ENCODE results near the gene MISFA. TPM values are rescaled to one million over a fixed set of nuclear protein-coding genes. Genes with fewer than 3 reads are reported as not detected.

MISFA gene
- total and polyA plus RNA-seq, 8 donors: 0.63 to 4.1 (median 1.4) TPM

- TF ChIP-seq, protein P1, sequence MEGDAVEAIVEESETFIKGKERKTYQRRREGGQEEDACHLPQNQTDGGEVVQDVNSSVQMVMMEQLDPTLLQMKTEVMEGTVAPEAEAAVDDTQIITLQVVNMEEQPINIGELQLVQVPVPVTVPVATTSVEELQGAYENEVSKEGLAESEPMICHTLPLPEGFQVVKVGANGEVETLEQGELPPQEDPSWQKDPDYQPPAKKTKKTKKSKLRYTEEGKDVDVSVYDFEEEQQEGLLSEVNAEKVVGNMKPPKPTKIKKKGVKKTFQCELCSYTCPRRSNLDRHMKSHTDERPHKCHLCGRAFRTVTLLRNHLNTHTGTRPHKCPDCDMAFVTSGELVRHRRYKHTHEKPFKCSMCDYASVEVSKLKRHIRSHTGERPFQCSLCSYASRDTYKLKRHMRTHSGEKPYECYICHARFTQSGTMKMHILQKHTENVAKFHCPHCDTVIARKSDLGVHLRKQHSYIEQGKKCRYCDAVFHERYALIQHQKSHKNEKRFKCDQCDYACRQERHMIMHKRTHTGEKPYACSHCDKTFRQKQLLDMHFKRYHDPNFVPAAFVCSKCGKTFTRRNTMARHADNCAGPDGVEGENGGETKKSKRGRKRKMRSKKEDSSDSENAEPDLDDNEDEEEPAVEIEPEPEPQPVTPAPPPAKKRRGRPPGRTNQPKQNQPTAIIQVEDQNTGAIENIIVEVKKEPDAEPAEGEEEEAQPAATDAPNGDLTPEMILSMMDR (IDR thresholded peaks at IDR 0.05): peak; percentile 4 to 56 (median 24)
- FAIRE-seq: no peak
- Histone ChIP-seq H3K4me1 (no peaks in the 10 kb centered on the region), H3K27me3 (no peaks in the 10 kb centered on the region), H3K36me3 (no peaks in the 10 kb centered on the region), H3K4me3 (no peak overlapping the region), H3K27ac (no peak overlapping the region), H3K9me3 (no peaks in the 10 kb centered on the region)
- intact Hi-C loops (cut with DNase I): no loop called here
- peak in 3 of 6 donors; percentile 12 to 48 (median 46) for DNase-seq
- WGBS, 2 donors: 72 to 82% methylated on average over 19 of the region's 19 CpGs
- ATAC-seq: peak; percentile 48 to 89 (median 77)
These were observed 51.4 kb downstream of the MISFA start for GRCh38 chr11:18650859-18651557.

Other genes starting within 250 kb of the MISFA start
- gene LDHA, start 205.2 kb upstream of the MISFA start, total RNA-seq: 100 to 1,000 TPM in 3 of 6 donors, 10 to 100 TPM in 3; 66.2 to 223 (median 116) TPM
- gene LDHA, start 205.2 kb upstream of the MISFA start, polyA plus RNA-seq: 100 to 1,000 TPM in 1 of 2 donors, 10 to 100 TPM in 1; 75.8 to 100 TPM
- under 1 TPM in 2 of 6 donors, not detected in 4; 0.47 to 0.86 TPM for gene LDHC, start 187.5 kb upstream of the MISFA start, total RNA-seq
- 1 to 10 TPM in 1 of 2 donors, under 1 TPM in 1; 0.38 to 1.3 TPM for gene LDHC, start 187.5 kb upstream of the MISFA start, polyA plus RNA-seq
- not detected for gene LDHAL6A, start 143.9 kb upstream of the MISFA start, total RNA-seq
- gene LDHAL6A, start 143.9 kb upstream of the MISFA start, polyA plus RNA-seq: under 1 TPM in 1 of 2 donors, not detected in 1; 0.02 TPM
- gene TSG101, start 72.8 kb upstream of the MISFA start, total RNA-seq: 10 to 100 TPM; 16.9 to 33.7 (median 22.2) TPM
- gene TSG101, start 72.8 kb upstream of the MISFA start, polyA plus RNA-seq: 10 to 100 TPM; 15.7 to 32.7 TPM
- gene UEVLD, start 11.1 kb upstream of the MISFA start, total RNA-seq: 10 to 100 TPM in 2 of 6 donors, 1 to 10 TPM in 4; 6.8 to 11.2 (median 8.4) TPM
- gene UEVLD, start 11.1 kb upstream of the MISFA start, polyA plus RNA-seq: 1 to 10 TPM; 3.3 to 5.4 TPM
- gene SPTY2D1, start 34.6 kb downstream of the MISFA start, total RNA-seq: 10 to 100 TPM in 2 of 6 donors, 1 to 10 TPM in 4; 6.2 to 13.6 (median 8.5) TPM
- 1 to 10 TPM; 1.7 to 4.0 TPM for gene SPTY2D1, start 34.6 kb downstream of the MISFA start, polyA plus RNA-seq
- gene TMEM86A, start 99.0 kb downstream of the MISFA start, total RNA-seq: 1 to 10 TPM; 2.5 to 9.3 (median 2.9) TPM
- 1 to 10 TPM; 1.4 to 2.4 TPM for gene TMEM86A, start 99.0 kb downstream of the MISFA start, polyA plus RNA-seq
- 1 to 10 TPM in 1 of 6 donors, under 1 TPM in 5; 0.16 to 1.2 (median 0.64) TPM for gene IGSF22, start 126.4 kb downstream of the MISFA start, total RNA-seq
- under 1 TPM; 0.77 to 0.84 TPM for gene IGSF22, start 126.4 kb downstream of the MISFA start, polyA plus RNA-seq
- under 1 TPM; 0.09 to 0.59 (median 0.35) TPM for gene PTPN5, start 192.0 kb downstream of the MISFA start, total RNA-seq
- gene PTPN5, start 192.0 kb downstream of the MISFA start, polyA plus RNA-seq: 1 to 10 TPM in 1 of 2 donors, under 1 TPM in 1; 0.61 to 1.3 TPM